Bronchial epithelial cell (primary cell): ENCODE results near the gene NHSL1. TPM values are rescaled to one million over a fixed set of nuclear protein-coding genes. Genes with fewer than 3 reads are reported as not detected.

Source experiments
- DNase-seq: peaks from one replicate; pipeline ENCODE4 v3.0.0-alpha.2; 2010; ENCODE audit warnings: low read depth
- FAIRE-seq: peaks from 2 replicates; lab custom pipeline; 2011; peaks lifted over from hg19 to GRCh38; lab: Jason Lieb, UNC
- H3K27me3 ChIP-seq: 2 replicates; pipeline ENCODE4 v1.5.1; 2011; ENCODE audit warnings: low read length; ENCODE audit not compliant: control insufficient read depth, insufficient read depth
- H3K36me3 ChIP-seq: 2 replicates; pipeline ENCODE4 v1.5.1; 2011; ENCODE audit warnings: low read length; ENCODE audit not compliant: control insufficient read depth, insufficient read depth
- H3K4me3 ChIP-seq: 2 replicates; pipeline ENCODE4 v1.5.1; 2011; ENCODE audit warnings: mild to moderate bottlenecking, low read depth, low read length, control low read depth
- total RNA-seq: library from RNA; depleted of rRNA; stranded (reverse); fragments of >200 nt; gene quantifications from 2 replicates; pipeline ENCODE4 v1.2.1, GENCODE V29; 2014
- TF ChIP-seq, protein P1 (sequence below): IDR thresholded peaks from 2 replicates; pipeline ENCODE4 v1.5.1; 2011; ENCODE audit warnings: mild to moderate bottlenecking, moderate library complexity, low read length, control low read depth, inconsistent platforms; ENCODE audit not compliant: insufficient read depth, severe bottlenecking

NHSL1 gene
- total RNA-seq, 1 donor from 2014 or later, result 6.3 TPM

DNA sequence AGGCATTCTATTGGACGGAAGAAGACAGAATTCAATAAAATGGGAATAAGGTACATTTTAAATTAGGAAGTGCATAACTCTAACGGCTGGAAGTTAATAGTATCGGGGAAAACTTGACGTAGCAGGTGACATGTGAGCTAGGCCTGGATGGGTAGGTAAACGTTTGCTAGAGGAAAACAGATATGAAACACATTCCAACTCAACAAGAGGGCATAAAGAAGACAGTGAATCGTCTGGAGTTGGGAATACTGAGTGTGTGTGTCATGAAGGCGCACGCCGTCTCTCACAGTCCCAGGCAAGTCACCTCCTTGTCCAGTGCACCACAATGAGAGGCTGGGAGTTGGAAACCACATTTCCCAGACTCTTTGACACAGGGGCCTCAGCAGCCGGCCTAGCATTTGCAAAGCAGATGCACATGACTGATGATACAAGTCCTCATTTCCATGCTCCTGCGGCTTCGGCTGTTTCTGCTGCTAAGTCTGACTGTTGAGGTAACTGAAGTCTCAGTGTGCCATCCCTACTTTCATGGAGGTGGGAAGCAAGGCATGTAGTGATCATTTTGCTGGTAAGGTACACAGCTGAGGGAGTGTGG, 16.5 kb upstream of the NHSL1 start:
- Histone ChIP-seq H3K36me3 (no peaks in the 10 kb centered on the region), H3K27me3 (no peaks in the 10 kb centered on the region), H3K4me3 (no peak overlapping the region)
- DNase-seq (no peak), FAIRE-seq (no peak)
- TF ChIP-seq, protein P1, sequence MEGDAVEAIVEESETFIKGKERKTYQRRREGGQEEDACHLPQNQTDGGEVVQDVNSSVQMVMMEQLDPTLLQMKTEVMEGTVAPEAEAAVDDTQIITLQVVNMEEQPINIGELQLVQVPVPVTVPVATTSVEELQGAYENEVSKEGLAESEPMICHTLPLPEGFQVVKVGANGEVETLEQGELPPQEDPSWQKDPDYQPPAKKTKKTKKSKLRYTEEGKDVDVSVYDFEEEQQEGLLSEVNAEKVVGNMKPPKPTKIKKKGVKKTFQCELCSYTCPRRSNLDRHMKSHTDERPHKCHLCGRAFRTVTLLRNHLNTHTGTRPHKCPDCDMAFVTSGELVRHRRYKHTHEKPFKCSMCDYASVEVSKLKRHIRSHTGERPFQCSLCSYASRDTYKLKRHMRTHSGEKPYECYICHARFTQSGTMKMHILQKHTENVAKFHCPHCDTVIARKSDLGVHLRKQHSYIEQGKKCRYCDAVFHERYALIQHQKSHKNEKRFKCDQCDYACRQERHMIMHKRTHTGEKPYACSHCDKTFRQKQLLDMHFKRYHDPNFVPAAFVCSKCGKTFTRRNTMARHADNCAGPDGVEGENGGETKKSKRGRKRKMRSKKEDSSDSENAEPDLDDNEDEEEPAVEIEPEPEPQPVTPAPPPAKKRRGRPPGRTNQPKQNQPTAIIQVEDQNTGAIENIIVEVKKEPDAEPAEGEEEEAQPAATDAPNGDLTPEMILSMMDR, result no peak

DNA sequence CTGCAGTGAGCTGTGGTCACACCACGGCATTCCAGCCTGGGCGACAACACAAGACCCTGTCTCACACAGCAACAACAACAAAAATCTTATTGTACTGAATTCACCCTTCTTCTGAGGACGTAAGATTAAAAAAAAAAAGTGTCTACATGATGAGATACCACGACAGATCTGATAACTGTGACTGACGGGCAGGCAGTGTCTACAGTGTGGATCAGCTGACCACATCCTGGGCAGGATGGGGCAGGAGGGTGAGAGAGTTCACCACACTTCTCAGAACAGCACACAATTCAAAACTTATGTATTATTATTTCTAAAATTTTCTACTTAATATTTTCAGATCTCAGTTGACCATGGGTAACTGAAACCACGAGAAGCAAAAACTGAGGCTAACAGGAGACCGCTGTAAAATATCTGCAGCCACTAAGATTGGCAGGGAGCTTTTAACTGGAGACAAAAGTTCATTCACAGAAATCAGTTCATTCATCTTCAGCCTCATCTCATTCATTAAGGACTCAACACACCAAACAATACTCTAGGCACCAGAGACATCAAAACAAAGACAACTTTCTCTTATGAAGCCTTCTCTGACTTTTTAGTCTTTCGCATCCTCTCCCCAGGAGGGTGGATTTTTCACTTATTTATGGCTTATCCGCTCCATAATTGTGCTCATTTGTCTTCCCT, 15.7 kb upstream of the NHSL1 start:
- no peak for FAIRE-seq
- TF ChIP-seq, protein P1, result no peak

DNA sequence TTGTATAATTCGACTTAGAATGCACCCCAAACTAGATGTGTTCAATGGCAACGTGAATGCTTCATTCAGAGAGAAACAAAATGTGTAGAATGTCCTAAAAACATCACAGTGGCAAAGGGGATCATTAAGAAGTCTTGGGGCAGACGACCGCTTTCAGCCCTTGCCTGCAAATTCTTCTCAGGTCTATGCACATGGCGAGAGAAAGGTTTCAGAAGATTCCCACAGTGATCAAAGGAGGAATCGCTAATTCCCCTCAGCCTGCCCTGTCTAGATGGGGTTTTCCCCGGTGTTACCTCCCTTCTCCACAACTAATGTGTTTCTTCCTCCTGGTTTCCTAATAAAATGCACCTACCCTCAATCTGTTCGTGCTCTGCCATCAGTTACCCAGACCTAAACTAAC, 13.3 kb upstream of the NHSL1 start:
- TF ChIP-seq, protein P1, result no peak
- FAIRE-seq (no peak), DNase-seq (no peak)
- H3K36me3 ChIP-seq, result no peaks in the 10 kb centered on the region
- no peaks in the 10 kb centered on the region for H3K27me3 ChIP-seq
- no peak overlapping the region for H3K4me3 ChIP-seq

More for the DNA sequence above, 15.7 kb upstream of the NHSL1 start:
- Histone ChIP-seq H3K4me3 (no peak overlapping the region), H3K36me3 (no peaks in the 10 kb centered on the region), H3K27me3 (no peaks in the 10 kb centered on the region)
- DNase-seq, result no peak

DNA sequence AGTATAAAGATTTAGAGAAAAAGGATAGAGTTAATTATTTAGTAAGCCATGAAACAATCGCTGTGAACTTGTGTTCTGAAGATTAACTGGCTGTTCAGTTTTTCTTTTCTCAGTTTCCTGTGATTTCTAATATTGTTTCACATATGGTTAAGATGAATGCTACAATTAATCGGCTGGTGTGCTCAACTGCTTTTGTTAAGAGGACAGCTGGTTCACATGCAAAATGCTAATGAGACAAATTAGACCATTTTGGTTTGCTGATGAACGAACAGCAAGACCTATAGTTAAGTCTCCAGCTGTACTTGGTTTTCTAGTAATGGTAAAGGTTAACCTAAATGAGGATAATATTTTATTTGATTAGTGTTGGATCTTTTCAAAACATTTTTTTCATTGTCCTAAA, 10.8 kb upstream of the NHSL1 start:
- Histone ChIP-seq H3K4me3 (no peak overlapping the region), H3K27me3 (no peaks in the 10 kb centered on the region), H3K36me3 (no peaks in the 10 kb centered on the region)
- DNase-seq (no peak), FAIRE-seq (no peak)
- TF ChIP-seq, protein P1, result no peak

DNA sequence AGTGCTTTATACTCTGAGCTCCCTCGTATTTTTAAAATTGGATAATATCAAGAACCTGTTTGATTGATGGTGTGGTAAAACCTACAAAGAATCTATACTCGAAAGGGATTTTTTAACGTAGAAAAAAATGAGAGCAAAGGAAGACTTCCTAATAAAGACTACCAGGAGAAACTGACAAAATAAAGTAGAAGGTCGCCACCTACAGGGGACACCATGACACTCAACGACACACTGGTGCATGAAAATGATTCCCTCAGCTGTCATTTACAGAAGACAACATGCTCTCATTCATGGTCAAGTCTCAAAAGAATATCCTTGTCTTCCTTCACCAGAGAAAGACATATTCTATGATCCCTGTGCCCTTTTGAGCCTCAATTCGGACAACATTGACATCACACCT, 10.1 kb upstream of the NHSL1 start:
- Histone ChIP-seq H3K36me3 (no peaks in the 10 kb centered on the region), H3K4me3 (no peak overlapping the region), H3K27me3 (no peaks in the 10 kb centered on the region)
- FAIRE-seq, result peak; percentile 79
- TF ChIP-seq, protein P1, result peak; percentile 57
- DNase-seq, result peak; percentile 54
